Keratinocyte (primary cell): ENCODE data around the gene THSD8. TPM values are rescaled to one million over a fixed set of nuclear protein-coding genes. Genes with fewer than 3 reads are reported as not detected.

Source experiments
- DNase-seq: peaks from one replicate; pipeline ENCODE4 v3.0.0-alpha.2; 2011; ENCODE audit warnings: low read depth, missing footprints, low spot score
- FAIRE-seq: peaks from 2 replicates; lab custom pipeline; 2011; peaks lifted over from hg19 to GRCh38; lab: Jason Lieb, UNC
- H2AFZ ChIP-seq: 2 replicates; pipeline ENCODE4 v1.6.0; 2012; ENCODE audit warnings: low read length, control low read depth, inconsistent platforms; ENCODE audit not compliant: control insufficient read depth
- H3K27ac ChIP-seq: 2 replicates; pipeline ENCODE4 v1.5.1; 2011; ENCODE audit warnings: low read length; ENCODE audit not compliant: control insufficient read depth, insufficient read depth
- H3K27me3 ChIP-seq: 3 replicates; pipeline ENCODE4 v1.6.0; 2011; ENCODE audit warnings: low read length; ENCODE audit not compliant: control insufficient read depth, insufficient read depth; ENCODE audit errors: extremely low read depth
- H3K36me3 ChIP-seq, 2 experiments: 2 replicates in 1 of 2; 3 replicates in 1 of 2; pipeline ENCODE4 v1.5.1; 2011; ENCODE audit warnings: low read length in 2 of 2, mild to moderate bottlenecking in 1 of 2; ENCODE audit not compliant: control insufficient read depth in 2 of 2, insufficient read depth in 2 of 2; ENCODE audit errors: extremely low read depth in 1 of 2
- H3K4me1 ChIP-seq: 3 replicates; pipeline ENCODE4 v1.5.1; 2011; ENCODE audit warnings: low read length; ENCODE audit not compliant: control insufficient read depth, insufficient read depth; ENCODE audit errors: extremely low read depth
- H3K4me2 ChIP-seq: 3 replicates; pipeline ENCODE4 v1.6.0; 2011; ENCODE audit warnings: low read depth, low read length; ENCODE audit not compliant: control insufficient read depth, insufficient read depth; ENCODE audit errors: extremely low read depth
- H3K4me3 ChIP-seq, 3 experiments: fragments of 200-600 bp in 1 of 3; sonication (generic) in 1 of 3; 2 replicates in 2 of 3; 3 replicates in 1 of 3; pipeline ENCODE4 v1.5.1; 2011 to 2016; ENCODE audit warnings: low read length in 3 of 3, mild to moderate bottlenecking in 3 of 3, control low read depth in 2 of 3, inconsistent platforms in 1 of 3, low read depth in 1 of 3, mixed read lengths in 1 of 3, mixed run types in 1 of 3, moderate library complexity in 1 of 3; ENCODE audit not compliant: control insufficient read depth in 2 of 3, insufficient read depth in 2 of 3; ENCODE audit errors: extremely low read depth in 1 of 3
- H3K79me2 ChIP-seq: 2 replicates; pipeline ENCODE4 v1.6.0; 2012; ENCODE audit warnings: low read length; ENCODE audit not compliant: control insufficient read depth, insufficient read depth
- H3K9ac ChIP-seq: 3 replicates; pipeline ENCODE4 v1.6.0; 2011; ENCODE audit warnings: low read length; ENCODE audit not compliant: control insufficient read depth, insufficient read depth; ENCODE audit errors: extremely low read depth
- H3K9me1 ChIP-seq: 3 replicates; pipeline ENCODE4 v1.6.0; 2011; ENCODE audit warnings: low read length; ENCODE audit not compliant: control insufficient read depth, insufficient read depth; ENCODE audit errors: extremely low read depth
- H3K9me3 ChIP-seq: 2 replicates; pipeline ENCODE4 v1.5.1; 2012; ENCODE audit warnings: low read depth, low read length; ENCODE audit not compliant: control insufficient read depth
- H4K20me1 ChIP-seq: 3 replicates; pipeline ENCODE4 v1.6.0; 2011; ENCODE audit warnings: low read length; ENCODE audit not compliant: control insufficient read depth, insufficient read depth; ENCODE audit errors: extremely low read depth
- EZH2 ChIP-seq: IDR thresholded peaks from one replicate; pipeline ENCODE4 v1.6.1; 2012; ENCODE audit warnings: inconsistent platforms, mild to moderate bottlenecking, low read length, moderate library complexity
- dilution Hi-C: fragments of 300-500 bp; cut with MboI; formaldehyde crosslinking; loops from one replicate; pipeline ENCODE4 v1.7.0; 2020; ENCODE audit warnings: low sequenced_read_pairs; ENCODE audit not compliant: extremely low pct_ligation_motif_present
- polyA plus RNA-seq, 5 experiments: library from polyadenylated mRNA; depleted of rRNA in 3 of 5; stranded (reverse) in 3 of 5; stranded (forward) in 1 of 5; unstranded in 1 of 5; fragments of >200 nt; gene quantifications; 1 replicate in 1 of 5; 2 replicates in 3 of 5; 3 replicates in 1 of 5; pipeline versions ENCODE4 v1.2.1 to v1.2.3, GENCODE V29; 2011 to 2012; ENCODE audit warnings: missing spikeins in 2 of 5, low read depth in 1 of 5, low replicate concordance in 1 of 5
- TF ChIP-seq, protein P1 (sequence below), 3 experiments: IDR thresholded peaks in 1 of 3; conservative IDR thresholded peaks in 1 of 3; optimal IDR thresholded peaks in 1 of 3; 2 replicates in 2 of 3; 3 replicates in 1 of 3; pipeline versions ENCODE3 to v1.5.1; 2011; ENCODE audit warnings: low read length in 3 of 3, mild to moderate bottlenecking in 3 of 3, moderate library complexity in 2 of 3, control low read depth in 1 of 3, inconsistent platforms in 1 of 3; ENCODE audit not compliant: insufficient read depth in 2 of 3; ENCODE audit errors: extremely low read depth in 1 of 3

Gene THSD8
- polyA plus RNA-seq, 1 donor (not counting 4 experiments of a cell fraction or from before 2014, with no cell fraction given) = 6.6 TPM

DNA sequence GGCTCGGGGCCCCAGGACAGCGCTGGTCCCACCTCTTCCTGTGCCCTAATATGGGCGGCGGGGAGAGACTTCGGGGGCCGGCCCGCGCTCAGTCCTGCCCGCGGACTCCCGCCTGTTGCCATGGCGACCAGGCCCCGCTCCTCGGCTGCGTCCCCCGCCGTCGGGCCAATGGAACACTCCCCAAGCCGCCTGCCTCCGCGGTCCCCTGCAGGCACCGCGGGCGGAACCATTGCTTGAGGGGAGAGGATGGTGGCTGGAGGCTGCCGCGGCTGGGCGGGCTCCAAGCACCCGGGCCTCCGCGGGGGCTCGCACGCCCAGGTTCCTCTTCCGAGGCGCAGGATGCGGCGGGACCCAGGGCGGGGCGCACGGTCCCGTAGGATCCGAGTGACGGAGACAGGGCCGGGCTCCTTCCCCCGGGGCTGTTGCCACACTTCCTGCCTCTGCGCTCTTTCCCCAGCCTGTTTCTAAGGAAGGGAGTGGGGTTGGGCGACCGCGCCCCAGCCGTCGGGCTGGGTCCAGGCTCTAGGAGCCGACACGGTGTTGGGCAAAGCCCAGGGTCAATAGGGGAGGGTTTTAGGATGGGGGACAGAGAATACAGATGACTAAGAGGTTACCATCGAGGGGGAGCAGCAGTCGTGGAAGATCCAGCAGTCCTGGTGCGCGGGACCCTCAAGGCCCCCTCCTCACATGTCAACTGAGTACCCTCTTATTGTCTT lies 11.8 kb upstream of the THSD8 start:
- no peak overlapping the region for H2AFZ ChIP-seq
- H4K20me1 ChIP-seq = peaks cover 11% of the 10 kb centered on the region
- no peak for DNase-seq
- no peaks in the 10 kb centered on the region for H3K27me3 ChIP-seq
- FAIRE-seq = no peak
- peaks cover 47% of the 10 kb centered on the region for H3K4me1 ChIP-seq
- no peaks in the 10 kb centered on the region for H3K36me3 ChIP-seq
- H3K9me1 ChIP-seq = no peaks in the 10 kb centered on the region
- no peak for TF ChIP-seq EZH2
- TF ChIP-seq, protein P1, sequence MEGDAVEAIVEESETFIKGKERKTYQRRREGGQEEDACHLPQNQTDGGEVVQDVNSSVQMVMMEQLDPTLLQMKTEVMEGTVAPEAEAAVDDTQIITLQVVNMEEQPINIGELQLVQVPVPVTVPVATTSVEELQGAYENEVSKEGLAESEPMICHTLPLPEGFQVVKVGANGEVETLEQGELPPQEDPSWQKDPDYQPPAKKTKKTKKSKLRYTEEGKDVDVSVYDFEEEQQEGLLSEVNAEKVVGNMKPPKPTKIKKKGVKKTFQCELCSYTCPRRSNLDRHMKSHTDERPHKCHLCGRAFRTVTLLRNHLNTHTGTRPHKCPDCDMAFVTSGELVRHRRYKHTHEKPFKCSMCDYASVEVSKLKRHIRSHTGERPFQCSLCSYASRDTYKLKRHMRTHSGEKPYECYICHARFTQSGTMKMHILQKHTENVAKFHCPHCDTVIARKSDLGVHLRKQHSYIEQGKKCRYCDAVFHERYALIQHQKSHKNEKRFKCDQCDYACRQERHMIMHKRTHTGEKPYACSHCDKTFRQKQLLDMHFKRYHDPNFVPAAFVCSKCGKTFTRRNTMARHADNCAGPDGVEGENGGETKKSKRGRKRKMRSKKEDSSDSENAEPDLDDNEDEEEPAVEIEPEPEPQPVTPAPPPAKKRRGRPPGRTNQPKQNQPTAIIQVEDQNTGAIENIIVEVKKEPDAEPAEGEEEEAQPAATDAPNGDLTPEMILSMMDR (optimal IDR thresholded peaks at IDR 0.05 in 1 of 3, IDR thresholded peaks at IDR 0.05 in 1 of 3, conservative IDR thresholded peaks at IDR 0.05 in 1 of 3; ENCODE audit: extremely low read depth in 1 of 3, insufficient read depth in 2 of 3, low read length in 3 of 3) = no peak
- peak overlapping the region; percentile 98 for H3K27ac ChIP-seq
- dilution Hi-C loops = no loop called here
- no peaks in the 10 kb centered on the region for H3K9me3 ChIP-seq
- H3K9ac ChIP-seq = peak overlapping the region; percentile 97
- peak overlapping the region; percentile 73 to 95 (median 94) for H3K4me3 ChIP-seq
- H3K4me2 ChIP-seq = peak overlapping the region; percentile 99
- H3K79me2 ChIP-seq = peaks cover 19% of the 10 kb centered on the region

DNA sequence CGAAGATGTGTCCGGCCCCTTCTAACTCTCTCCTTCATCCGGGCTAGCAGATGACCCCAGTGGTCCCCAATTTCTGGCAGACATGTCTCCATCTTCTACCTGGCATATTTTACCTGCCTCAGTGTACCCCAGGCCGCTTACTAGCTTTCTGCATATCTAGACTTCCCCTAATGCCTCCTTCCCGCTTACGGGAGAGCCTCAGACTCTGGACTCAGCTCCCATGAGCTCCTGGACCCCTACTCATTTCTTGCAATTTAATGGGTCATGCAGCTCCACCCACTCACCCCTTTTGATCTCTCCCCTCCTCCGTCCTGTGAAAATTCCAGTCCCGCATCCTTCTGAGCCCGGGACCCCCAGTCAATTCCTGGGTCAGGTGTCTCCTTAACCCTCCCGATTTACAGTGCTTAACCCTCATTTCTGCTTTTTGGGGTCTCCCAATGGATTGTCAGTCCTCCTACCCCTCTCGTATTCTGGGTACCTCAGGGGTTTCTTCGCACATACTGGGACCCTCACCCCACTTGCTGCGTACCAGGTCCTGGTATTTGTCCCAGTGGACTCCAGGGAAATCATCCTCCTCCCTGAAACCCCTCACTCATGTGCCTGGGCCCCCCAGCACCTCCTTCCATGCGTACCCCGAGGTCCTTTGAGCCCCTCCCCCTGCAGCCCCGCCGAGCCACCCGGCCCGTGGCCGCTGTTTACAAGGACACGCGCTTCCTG lies 11.1 kb upstream of the THSD8 start:
- peak overlapping the region; percentile 73 to 95 (median 94) for H3K4me3 ChIP-seq
- no peaks in the 10 kb centered on the region for H3K9me1 ChIP-seq
- no peaks in the 10 kb centered on the region for H3K27me3 ChIP-seq
- H3K36me3 ChIP-seq = no peaks in the 10 kb centered on the region
- H3K79me2 ChIP-seq = peaks cover 19% of the 10 kb centered on the region
- no peaks in the 10 kb centered on the region for H3K9me3 ChIP-seq
- H4K20me1 ChIP-seq = peaks cover 11% of the 10 kb centered on the region
- H2AFZ ChIP-seq = no peak overlapping the region
- dilution Hi-C loops = no loop called here
- FAIRE-seq = no peak
- TF ChIP-seq, protein P1 (optimal IDR thresholded peaks at IDR 0.05 in 1 of 3, IDR thresholded peaks at IDR 0.05 in 1 of 3, conservative IDR thresholded peaks at IDR 0.05 in 1 of 3; ENCODE audit: extremely low read depth in 1 of 3, insufficient read depth in 2 of 3, low read length in 3 of 3) = no peak
- TF ChIP-seq EZH2 = no peak
- H3K27ac ChIP-seq = peak overlapping the region; percentile 98
- peak overlapping the region; percentile 97 for H3K9ac ChIP-seq
- no peak for DNase-seq
- peak overlapping the region; percentile 99 for H3K4me2 ChIP-seq
- peaks cover 42% of the 10 kb centered on the region for H3K4me1 ChIP-seq
